Skin of body (tissue), 2 donors: ENCODE data around the gene HLA-DOA. TPM values are rescaled to one million over a fixed set of nuclear protein-coding genes. Genes with fewer than 3 reads are reported as not detected.

Source experiments
- DNase-seq: peaks from one replicate; lab custom pipeline; 2025; lab: John Stamatoyannopoulos, UW
- total RNA-seq: library from RNA; depleted of rRNA; stranded (reverse); fragments of >200 nt; gene quantifications from one replicate; pipeline ENCODE4 v1.2.3, GENCODE V29; 2014

The HLA-DOA gene
- total RNA-seq, 1 donor from 2014 or later, result 2.3 TPM

- DNase-seq, result no peak
Observed at GRCh38 chr6:33017018-33017417, 7.6 kb upstream of the HLA-DOA start.

GRCh38 chr6:33015798-33016197 lies 6.4 kb upstream of the HLA-DOA start:
- DNase-seq, result no peak

- DNase-seq, result peak; percentile 81
Observed at GRCh38 chr6:33014841-33015634, 5.6 kb upstream of the HLA-DOA start.

- DNase-seq, result no peak
Observed at GRCh38 chr6:33013608-33014007, 4.2 kb upstream of the HLA-DOA start.

- no peak for DNase-seq
Observed at GRCh38 chr6:33010356-33010755, 965 bp upstream of the HLA-DOA start.

- DNase-seq, result no peak
Observed at GRCh38 chr6:33007831-33008400, 1.5 kb downstream of the HLA-DOA start.

- DNase-seq, result no peak
Observed at GRCh38 chr6:33004940-33005339, 4.5 kb downstream of the HLA-DOA start.

GRCh38 chr6:33001685-33002084 lies 7.7 kb downstream of the HLA-DOA start:
- no peak for DNase-seq

GRCh38 chr6:33000055-33000454 lies 9.3 kb downstream of the HLA-DOA start:
- no peak for DNase-seq

- DNase-seq, result no peak
Observed at GRCh38 chr6:32995448-32995847, 13.9 kb downstream of the HLA-DOA start.

GRCh38 chr6:32993363-32993973 lies 15.9 kb downstream of the HLA-DOA start:
- DNase-seq, result no peak

GRCh38 chr6:32991972-32992371 lies 17.4 kb downstream of the HLA-DOA start:
- no peak for DNase-seq

GRCh38 chr6:32989368-32989767 lies 20.0 kb downstream of the HLA-DOA start:
- DNase-seq, result no peak

GRCh38 chr6:32984622-32985389 lies 24.6 kb downstream of the HLA-DOA start:
- DNase-seq, result peak; percentile 40

GRCh38 chr6:32983964-32984621 lies 25.3 kb downstream of the HLA-DOA start:
- no peak for DNase-seq

- DNase-seq, result no peak
Observed at GRCh38 chr6:32983493-32983848, 25.9 kb downstream of the HLA-DOA start.

GRCh38 chr6:32982702-32983492 lies 26.5 kb downstream of the HLA-DOA start:
- DNase-seq, result no peak

GRCh38 chr6:32982084-32982701 lies 27.2 kb downstream of the HLA-DOA start:
- no peak for DNase-seq

- no peak for DNase-seq
Observed at GRCh38 chr6:32980488-32981038, 28.8 kb downstream of the HLA-DOA start.
